ENCODE data around the gene RNF213. TPM values are rescaled to one million over a fixed set of nuclear protein-coding genes. Genes with fewer than 3 reads are reported as not detected.
"Not testable (repeated sequence)": the region's sequence is repeated elsewhere in the genome, so short reads cannot be mapped to it uniquely, and the experiment has no call there.

RNF213 gene
- total RNA-seq, 1 experiment from 2014 or later = 44.5 TPM

DNA sequence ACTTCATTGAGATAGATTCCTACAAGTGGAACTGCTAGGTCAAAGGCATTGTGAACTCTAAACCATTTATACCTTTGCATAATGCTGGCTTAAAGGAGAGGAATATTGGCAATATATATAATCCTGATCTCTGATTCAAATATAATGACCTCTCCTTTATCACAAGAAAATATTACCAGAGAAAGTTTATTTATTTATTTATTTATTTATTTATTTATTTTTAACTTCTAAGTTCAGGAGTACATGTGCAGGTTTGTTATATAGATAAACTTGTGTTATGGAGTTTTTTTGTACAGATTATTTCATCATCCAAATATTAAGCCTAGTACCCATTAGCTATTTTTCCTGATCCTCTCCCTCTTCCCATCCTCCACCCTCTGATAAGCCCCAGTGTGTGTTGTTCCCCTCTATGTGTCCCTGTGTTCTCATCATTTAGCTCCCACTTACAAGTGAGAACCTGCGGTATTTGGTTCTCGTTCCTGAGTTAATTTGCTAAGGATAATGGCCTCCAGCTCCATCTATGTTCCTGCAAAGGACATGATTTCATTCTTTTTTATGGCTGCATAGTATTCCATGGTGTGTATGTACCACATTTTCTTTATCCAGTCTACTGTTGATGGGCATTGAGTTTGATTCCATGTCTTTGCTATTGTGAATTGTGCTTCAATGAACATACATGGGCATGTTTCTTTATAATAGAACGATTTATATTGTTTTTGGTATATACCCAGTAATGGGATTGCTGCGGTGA lies 38.9 kb downstream of the RNF213 start:
- RAD21 ChIA-PET (ENCODE audit: low non-redundant PET in 1 of 2, low total read pairs in 2 of 2, uncharacterized antibody in 2 of 2, unreplicated experiment in 2 of 2); BruUV-seq (replicated peaks): not testable (repeated sequence)

GRCh38 chr17:80300756-80301155 lies 40.1 kb downstream of the RNF213 start:
- not testable (repeated sequence) for H3K4me3 ChIP-seq (replicated peaks in 1 of 2; ENCODE audit: low read depth in 1 of 2, low read length in 2 of 2)

More for the DNA sequence above, 38.9 kb downstream of the RNF213 start:
- CTCF ChIA-PET; H3K27me3 ChIP-seq (ENCODE audit: insufficient read depth, low read length); H3K79me2 ChIP-seq (ENCODE audit: insufficient read depth, low read length); POLR2A ChIA-PET; H3K4me2 ChIP-seq (ENCODE audit: low read length); H2AFZ ChIP-seq (ENCODE audit: low read depth, low read length, poor library complexity, severe bottlenecking); H3K27ac ChIP-seq (ENCODE audit: low read depth, low read length); H3K9me2 ChIP-seq (ENCODE audit: insufficient read depth); H4K20me1 ChIP-seq (ENCODE audit: insufficient read depth); intact Hi-C loops (cut with micrococcal nuclease); H3K9ac ChIP-seq (ENCODE audit: low read length); H3K4me3 ChIP-seq (replicated peaks in 1 of 2; ENCODE audit: low read depth in 1 of 2, low read length in 2 of 2); DNase-seq (ENCODE audit: low read depth, low spot score); H3K4me1 ChIP-seq (ENCODE audit: control insufficient read depth in 1 of 2, insufficient read depth in 2 of 2, low read length in 2 of 2); ATAC-seq; H3K9me3 ChIP-seq (ENCODE audit: control insufficient read depth in 1 of 2, insufficient read depth in 1 of 2, low read depth in 1 of 2, low read length in 2 of 2): not testable (repeated sequence)
- peaks cover 5 to 23% of the 10 kb centered on the region in 2 experiments; a peak in 2 of 4 replicates for H3K36me3 ChIP-seq (ENCODE audit: control insufficient read depth in 1 of 2, insufficient read depth in 2 of 2, low read length in 2 of 2)

GRCh38 chr17:80303824-80304223 lies 43.2 kb downstream of the RNF213 start:
- BruUV-seq (replicated peaks) = no TSS peak
- POLR2A ChIA-PET = no interaction called here
- no peak for TF ChIP-seq POLR2AphosphoS5 (IDR thresholded peaks at IDR 0.05; ENCODE audit: low read depth, low read length)
- no peak for TF ChIP-seq SP1 (IDR thresholded peaks at IDR 0.05; ENCODE audit: low read depth)
- TF ChIP-seq SIN3A (IDR thresholded peaks at IDR 0.05; ENCODE audit: low read depth) = no peak
- no peak for TF ChIP-seq ZFX (IDR thresholded peaks at IDR 0.05)
- TF ChIP-seq, protein P1, sequence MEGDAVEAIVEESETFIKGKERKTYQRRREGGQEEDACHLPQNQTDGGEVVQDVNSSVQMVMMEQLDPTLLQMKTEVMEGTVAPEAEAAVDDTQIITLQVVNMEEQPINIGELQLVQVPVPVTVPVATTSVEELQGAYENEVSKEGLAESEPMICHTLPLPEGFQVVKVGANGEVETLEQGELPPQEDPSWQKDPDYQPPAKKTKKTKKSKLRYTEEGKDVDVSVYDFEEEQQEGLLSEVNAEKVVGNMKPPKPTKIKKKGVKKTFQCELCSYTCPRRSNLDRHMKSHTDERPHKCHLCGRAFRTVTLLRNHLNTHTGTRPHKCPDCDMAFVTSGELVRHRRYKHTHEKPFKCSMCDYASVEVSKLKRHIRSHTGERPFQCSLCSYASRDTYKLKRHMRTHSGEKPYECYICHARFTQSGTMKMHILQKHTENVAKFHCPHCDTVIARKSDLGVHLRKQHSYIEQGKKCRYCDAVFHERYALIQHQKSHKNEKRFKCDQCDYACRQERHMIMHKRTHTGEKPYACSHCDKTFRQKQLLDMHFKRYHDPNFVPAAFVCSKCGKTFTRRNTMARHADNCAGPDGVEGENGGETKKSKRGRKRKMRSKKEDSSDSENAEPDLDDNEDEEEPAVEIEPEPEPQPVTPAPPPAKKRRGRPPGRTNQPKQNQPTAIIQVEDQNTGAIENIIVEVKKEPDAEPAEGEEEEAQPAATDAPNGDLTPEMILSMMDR (IDR thresholded peaks at IDR 0.05 in 2 of 3, conservative IDR thresholded peaks at IDR 0.05 in 1 of 3; ENCODE audit: borderline replicate concordance in 1 of 3, insufficient read depth in 1 of 3, low read depth in 2 of 3, low read length in 2 of 3) = no peak
- TF ChIP-seq, protein P2, sequence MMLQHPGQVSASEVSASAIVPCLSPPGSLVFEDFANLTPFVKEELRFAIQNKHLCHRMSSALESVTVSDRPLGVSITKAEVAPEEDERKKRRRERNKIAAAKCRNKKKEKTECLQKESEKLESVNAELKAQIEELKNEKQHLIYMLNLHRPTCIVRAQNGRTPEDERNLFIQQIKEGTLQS (IDR thresholded peaks at IDR 0.05) = no peak

More at GRCh38 chr17:80300756-80301155, 40.1 kb downstream of the RNF213 start:
- H4K20me1 ChIP-seq (ENCODE audit: insufficient read depth); H3K4me2 ChIP-seq (ENCODE audit: low read length); intact Hi-C loops (cut with micrococcal nuclease); H3K9me3 ChIP-seq (ENCODE audit: control insufficient read depth in 1 of 2, insufficient read depth in 1 of 2, low read depth in 1 of 2, low read length in 2 of 2); H3K4me1 ChIP-seq (ENCODE audit: control insufficient read depth in 1 of 2, insufficient read depth in 2 of 2, low read length in 2 of 2); H3K9me2 ChIP-seq (ENCODE audit: insufficient read depth); DNase-seq (ENCODE audit: low read depth, low spot score); POLR2A ChIA-PET; RAD21 ChIA-PET (ENCODE audit: low non-redundant PET in 1 of 2, low total read pairs in 2 of 2, uncharacterized antibody in 2 of 2, unreplicated experiment in 2 of 2); CTCF ChIA-PET; ATAC-seq; H3K9ac ChIP-seq (ENCODE audit: low read length); H3K79me2 ChIP-seq (ENCODE audit: insufficient read depth, low read length); H3K27me3 ChIP-seq (ENCODE audit: insufficient read depth, low read length); BruUV-seq (replicated peaks); H2AFZ ChIP-seq (ENCODE audit: low read depth, low read length, poor library complexity, severe bottlenecking); H3K27ac ChIP-seq (ENCODE audit: low read depth, low read length): not testable (repeated sequence)
- peaks cover 0 to 20% of the 10 kb centered on the region in 2 experiments; a peak in 1 of 4 replicates for H3K36me3 ChIP-seq (ENCODE audit: control insufficient read depth in 1 of 2, insufficient read depth in 2 of 2, low read length in 2 of 2)

More at GRCh38 chr17:80303824-80304223, 43.2 kb downstream of the RNF213 start:
- H3K79me2 ChIP-seq (ENCODE audit: insufficient read depth, low read length) = no peaks in the 10 kb centered on the region
- DNase-seq (ENCODE audit: low read depth, low spot score) = no peak
- peaks cover 0 to 9% of the 10 kb centered on the region in 2 experiments; a peak in 1 of 4 replicates for H3K9me3 ChIP-seq (ENCODE audit: control insufficient read depth in 1 of 2, insufficient read depth in 1 of 2, low read depth in 1 of 2, low read length in 2 of 2)
- no peak overlapping the region for H2AFZ ChIP-seq (ENCODE audit: low read depth, low read length, poor library complexity, severe bottlenecking)
- H3K9me2 ChIP-seq (ENCODE audit: insufficient read depth) = no peaks in the 10 kb centered on the region
- no peaks in the 10 kb centered on the region for H3K27me3 ChIP-seq (ENCODE audit: insufficient read depth, low read length)
- no peaks in the 10 kb centered on the region for H4K20me1 ChIP-seq (ENCODE audit: insufficient read depth)
- no peak for ATAC-seq
- RAD21 ChIA-PET (ENCODE audit: low non-redundant PET in 1 of 2, low total read pairs in 2 of 2, uncharacterized antibody in 2 of 2, unreplicated experiment in 2 of 2) = no interaction called here
- H3K27ac ChIP-seq (ENCODE audit: low read depth, low read length) = no peak overlapping the region
- intact Hi-C loops (cut with micrococcal nuclease) = no loop called here
- no peak overlapping the region for H3K4me3 ChIP-seq (replicated peaks in 1 of 2; ENCODE audit: low read depth in 1 of 2, low read length in 2 of 2)
- CTCF ChIA-PET = no interaction called here
- H3K4me1 ChIP-seq (ENCODE audit: control insufficient read depth in 1 of 2, insufficient read depth in 2 of 2, low read length in 2 of 2) = no peaks in the 10 kb centered on the region
- H3K4me2 ChIP-seq (ENCODE audit: low read length) = no peak overlapping the region
- peaks cover 4 to 27% of the 10 kb centered on the region in 2 experiments; a peak in 1 of 4 replicates for H3K36me3 ChIP-seq (ENCODE audit: control insufficient read depth in 1 of 2, insufficient read depth in 2 of 2, low read length in 2 of 2)
- H3K9ac ChIP-seq (ENCODE audit: low read length) = no peak overlapping the region
